ENCODE results near the gene MAP2K4.

Gene MAP2K4

GRCh38 chr17:12178644-12179330 lies 158.1 kb downstream of the MAP2K4 start:
- TF ChIP-seq EZH2phosphoT487 (IDR thresholded peaks at IDR 0.05; ENCODE audit: borderline replicate concordance, low read length): no peak
- TF ChIP-seq, protein P1, sequence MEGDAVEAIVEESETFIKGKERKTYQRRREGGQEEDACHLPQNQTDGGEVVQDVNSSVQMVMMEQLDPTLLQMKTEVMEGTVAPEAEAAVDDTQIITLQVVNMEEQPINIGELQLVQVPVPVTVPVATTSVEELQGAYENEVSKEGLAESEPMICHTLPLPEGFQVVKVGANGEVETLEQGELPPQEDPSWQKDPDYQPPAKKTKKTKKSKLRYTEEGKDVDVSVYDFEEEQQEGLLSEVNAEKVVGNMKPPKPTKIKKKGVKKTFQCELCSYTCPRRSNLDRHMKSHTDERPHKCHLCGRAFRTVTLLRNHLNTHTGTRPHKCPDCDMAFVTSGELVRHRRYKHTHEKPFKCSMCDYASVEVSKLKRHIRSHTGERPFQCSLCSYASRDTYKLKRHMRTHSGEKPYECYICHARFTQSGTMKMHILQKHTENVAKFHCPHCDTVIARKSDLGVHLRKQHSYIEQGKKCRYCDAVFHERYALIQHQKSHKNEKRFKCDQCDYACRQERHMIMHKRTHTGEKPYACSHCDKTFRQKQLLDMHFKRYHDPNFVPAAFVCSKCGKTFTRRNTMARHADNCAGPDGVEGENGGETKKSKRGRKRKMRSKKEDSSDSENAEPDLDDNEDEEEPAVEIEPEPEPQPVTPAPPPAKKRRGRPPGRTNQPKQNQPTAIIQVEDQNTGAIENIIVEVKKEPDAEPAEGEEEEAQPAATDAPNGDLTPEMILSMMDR (IDR thresholded peaks at IDR 0.05; ENCODE audit: low read depth, low read length, poor library complexity, severe bottlenecking): no peak
- Histone ChIP-seq H3K9me3 (ENCODE audit: control insufficient read depth, insufficient read depth, low read length) (no peaks in the 10 kb centered on the region), H3K4me2 (ENCODE audit: low read length) (no peak overlapping the region), H3K27me3 (ENCODE audit: control insufficient read depth, low read length) (no peaks in the 10 kb centered on the region), H4K20me1 (ENCODE audit: control insufficient read depth, insufficient read depth, low read depth, low read length) (no peaks in the 10 kb centered on the region), H3K4me1 (ENCODE audit: control insufficient read depth, low read length) (no peaks in the 10 kb centered on the region), H3F3A (ENCODE audit: control insufficient read depth, insufficient read depth) (no peaks in the 10 kb centered on the region), H3K36me3 (ENCODE audit: control insufficient read depth, low read length) (no peaks in the 10 kb centered on the region), H3K79me2 (ENCODE audit: control insufficient read depth, low read length) (no peaks in the 10 kb centered on the region), H3K9me2 (replicated peaks; ENCODE audit: control insufficient read depth, low read length) (no peaks in the 10 kb centered on the region), H3K27ac (ENCODE audit: low read depth, low read length) (no peak overlapping the region), H3K4me3 (ENCODE audit: low read length) (no peak overlapping the region)

GRCh38 chr17:12180644-12181261 lies 160.1 kb downstream of the MAP2K4 start:
- H3K4me2 ChIP-seq (ENCODE audit: low read length): no peak overlapping the region
- H3K79me2 ChIP-seq (ENCODE audit: control insufficient read depth, low read length): no peaks in the 10 kb centered on the region
- H3K4me3 ChIP-seq (ENCODE audit: low read length): no peak overlapping the region
- H4K20me1 ChIP-seq (ENCODE audit: control insufficient read depth, insufficient read depth, low read depth, low read length): no peaks in the 10 kb centered on the region
- H3F3A ChIP-seq (ENCODE audit: control insufficient read depth, insufficient read depth): no peaks in the 10 kb centered on the region
- H3K4me1 ChIP-seq (ENCODE audit: control insufficient read depth, low read length): no peaks in the 10 kb centered on the region
- H3K27me3 ChIP-seq (ENCODE audit: control insufficient read depth, low read length): no peaks in the 10 kb centered on the region
- no peak for TF ChIP-seq EZH2phosphoT487 (IDR thresholded peaks at IDR 0.05; ENCODE audit: borderline replicate concordance, low read length)
- TF ChIP-seq, protein P1 (IDR thresholded peaks at IDR 0.05; ENCODE audit: low read depth, low read length, poor library complexity, severe bottlenecking): peak; percentile 83
- no peak overlapping the region for H3K27ac ChIP-seq (ENCODE audit: low read depth, low read length)
- no peaks in the 10 kb centered on the region for H3K36me3 ChIP-seq (ENCODE audit: control insufficient read depth, low read length)
- no peaks in the 10 kb centered on the region for H3K9me2 ChIP-seq (replicated peaks; ENCODE audit: control insufficient read depth, low read length)
- H3K9me3 ChIP-seq (ENCODE audit: control insufficient read depth, insufficient read depth, low read length): no peaks in the 10 kb centered on the region

DNA sequence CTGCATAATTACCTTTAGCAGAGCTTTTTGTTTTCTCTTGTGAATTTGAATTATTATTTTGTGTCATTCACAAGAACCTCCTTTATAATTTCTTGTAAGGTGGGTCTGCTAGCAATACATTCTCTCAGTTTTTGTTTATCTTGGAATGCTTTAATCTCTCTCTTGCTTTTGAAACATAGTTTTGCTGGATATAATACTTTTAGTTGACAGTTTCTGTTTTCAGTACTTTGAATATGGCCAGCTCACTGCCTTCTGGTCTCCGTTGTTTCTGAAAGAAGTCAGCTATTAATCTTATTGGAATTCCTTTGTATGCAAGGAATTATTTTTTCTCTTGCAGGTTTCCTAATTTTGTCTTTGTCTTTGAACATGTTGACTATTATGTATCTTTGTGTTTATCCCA lies 167.0 kb downstream of the MAP2K4 start:
- Histone ChIP-seq H3K27me3 (ENCODE audit: control insufficient read depth, low read length) (no peaks in the 10 kb centered on the region), H3K4me2 (ENCODE audit: low read length) (no peak overlapping the region), H3K79me2 (ENCODE audit: control insufficient read depth, low read length) (no peaks in the 10 kb centered on the region), H3F3A (ENCODE audit: control insufficient read depth, insufficient read depth) (no peaks in the 10 kb centered on the region), H3K4me1 (ENCODE audit: control insufficient read depth, low read length) (no peaks in the 10 kb centered on the region), H4K20me1 (ENCODE audit: control insufficient read depth, insufficient read depth, low read depth, low read length) (no peaks in the 10 kb centered on the region), H3K9me2 (replicated peaks; ENCODE audit: control insufficient read depth, low read length) (no peaks in the 10 kb centered on the region), H3K27ac (ENCODE audit: low read depth, low read length) (no peak overlapping the region), H3K9me3 (ENCODE audit: control insufficient read depth, insufficient read depth, low read length) (no peaks in the 10 kb centered on the region), H3K4me3 (ENCODE audit: low read length) (no peak overlapping the region), H3K36me3 (ENCODE audit: control insufficient read depth, low read length) (no peaks in the 10 kb centered on the region)
- TF ChIP-seq EZH2phosphoT487 (IDR thresholded peaks at IDR 0.05; ENCODE audit: borderline replicate concordance, low read length): no peak
- TF ChIP-seq, protein P1 (IDR thresholded peaks at IDR 0.05; ENCODE audit: low read depth, low read length, poor library complexity, severe bottlenecking): no peak
